Prostate gland (tissue), 2 donors: ENCODE measurements around the gene STRIP1.

ENCODE experiments used
- POLR2A ChIP-seq: fragments of 450-650 bp; IDR thresholded peaks from one replicate; pipeline ENCODE4 v1.6.1; 2016; ENCODE audit warnings: antibody characterized with exemption, mild to moderate bottlenecking
- POLR2AphosphoS5 ChIP-seq: sonication (generic); formaldehyde crosslinking; IDR thresholded peaks from one replicate; pipeline ENCODE4 v1.6.1; 2017; ENCODE audit warnings: antibody characterized with exemption
- TF ChIP-seq, protein P1 (sequence below), 4 experiments: fragments of 200-600 bp in 2 of 4; fragments of 450-650 bp in 2 of 4; sonication (generic) in 2 of 4; IDR thresholded peaks; 1 replicate in 3 of 4; 2 replicates in 1 of 4; pipeline ENCODE4 v1.5.1; 2016 to 2019; ENCODE audit warnings: antibody characterized with exemption in 4 of 4, mild to moderate bottlenecking in 2 of 4, moderate library complexity in 2 of 4

DNA sequence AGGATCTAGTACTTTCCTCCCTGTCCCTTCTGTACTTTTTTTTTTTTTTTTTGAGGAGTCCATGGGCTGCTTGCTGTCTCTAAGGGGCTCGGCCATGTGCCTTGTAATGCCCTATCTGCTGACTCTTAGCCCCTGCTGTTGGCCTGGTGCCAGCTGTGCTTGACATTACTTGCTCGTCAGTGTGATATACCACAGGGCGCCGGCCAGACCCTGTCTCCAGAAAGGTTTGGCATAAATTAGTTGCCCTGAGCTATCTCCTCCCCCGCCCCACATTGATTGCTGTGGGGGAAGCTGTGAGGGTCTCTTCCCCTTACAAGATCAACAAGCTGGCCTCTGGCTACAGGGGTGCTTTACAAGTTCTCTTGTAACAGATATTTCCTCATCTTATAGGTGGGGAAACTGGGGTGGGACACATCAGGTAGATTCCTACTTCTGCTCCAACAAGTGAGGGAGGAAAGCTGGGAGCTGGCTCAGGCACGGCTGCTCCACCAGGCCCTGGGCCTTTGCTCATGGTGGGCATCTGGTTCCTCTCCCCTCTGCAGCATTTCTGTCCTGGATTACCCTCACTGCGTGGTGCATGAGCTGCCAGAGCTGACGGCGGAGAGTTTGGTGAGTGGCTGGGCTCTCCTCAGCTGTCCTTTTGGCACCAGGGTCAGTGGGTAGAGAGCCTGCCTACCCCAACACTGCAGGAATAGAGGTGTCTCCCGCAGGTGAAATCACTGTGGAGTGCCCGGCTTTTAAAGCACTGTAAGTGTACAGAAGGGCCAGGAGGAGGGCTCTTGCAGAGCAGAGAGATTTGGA is 15.6 kb downstream of the STRIP1 start:
- TF ChIP-seq, protein P1, sequence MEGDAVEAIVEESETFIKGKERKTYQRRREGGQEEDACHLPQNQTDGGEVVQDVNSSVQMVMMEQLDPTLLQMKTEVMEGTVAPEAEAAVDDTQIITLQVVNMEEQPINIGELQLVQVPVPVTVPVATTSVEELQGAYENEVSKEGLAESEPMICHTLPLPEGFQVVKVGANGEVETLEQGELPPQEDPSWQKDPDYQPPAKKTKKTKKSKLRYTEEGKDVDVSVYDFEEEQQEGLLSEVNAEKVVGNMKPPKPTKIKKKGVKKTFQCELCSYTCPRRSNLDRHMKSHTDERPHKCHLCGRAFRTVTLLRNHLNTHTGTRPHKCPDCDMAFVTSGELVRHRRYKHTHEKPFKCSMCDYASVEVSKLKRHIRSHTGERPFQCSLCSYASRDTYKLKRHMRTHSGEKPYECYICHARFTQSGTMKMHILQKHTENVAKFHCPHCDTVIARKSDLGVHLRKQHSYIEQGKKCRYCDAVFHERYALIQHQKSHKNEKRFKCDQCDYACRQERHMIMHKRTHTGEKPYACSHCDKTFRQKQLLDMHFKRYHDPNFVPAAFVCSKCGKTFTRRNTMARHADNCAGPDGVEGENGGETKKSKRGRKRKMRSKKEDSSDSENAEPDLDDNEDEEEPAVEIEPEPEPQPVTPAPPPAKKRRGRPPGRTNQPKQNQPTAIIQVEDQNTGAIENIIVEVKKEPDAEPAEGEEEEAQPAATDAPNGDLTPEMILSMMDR (IDR thresholded peaks at IDR 0.05) = no peak
- no peak for TF ChIP-seq POLR2A
- no peak for TF ChIP-seq POLR2AphosphoS5
